Measurements from ENCODE around the gene WDR5B.

WDR5B gene

GRCh38 chr3:122365073-122365472 is 50.8 kb downstream of the WDR5B start:
- no peak for FAIRE-seq

GRCh38 chr3:122364490-122364889 is 51.4 kb downstream of the WDR5B start:
- FAIRE-seq, result no peak

All from A204.1 (cell line).